ENCODE data around the gene MBD1. TPM values are rescaled to one million over a fixed set of nuclear protein-coding genes. Genes with fewer than 3 reads are reported as not detected.
"Not testable (repeated sequence)": the region's sequence is repeated elsewhere in the genome, so short reads cannot be mapped to it uniquely, and the experiment has no call there.

MBD1 gene
- total and polyA plus RNA-seq, 8 donors, result 27.0 to 162 (median 55.5) TPM

- Histone ChIP-seq H3K27me3 (no peaks in the 10 kb centered on the region), H3K4me1 (no peaks in the 10 kb centered on the region), H3K9me3 (peaks cover 0 to 20% (median 9%) of the 10 kb centered on the region in 4 donors), H3K27ac (no peak overlapping the region), H3K4me3 (no peak overlapping the region), H3K36me3 (no peaks in the 10 kb centered on the region)
- TF ChIP-seq EP300 (IDR thresholded peaks at IDR 0.05), result no peak
- no peak for TF ChIP-seq POLR2A (IDR thresholded peaks at IDR 0.05)
- TF ChIP-seq CTCF (IDR thresholded peaks at IDR 0.05), result no peak
- no peak for TF ChIP-seq POLR2AphosphoS5 (IDR thresholded peaks at IDR 0.05)
- 81 to 93% (median 89%) methylated on average over 3 of the region's 3 CpGs for WGBS, 5 donors
- peak in 1 of 2 donors; percentile 15 for DNase-seq
- intact Hi-C loops (cut with DNase I; ENCODE audit: low total_unique reads), result no loop called here
Observed at GRCh38 chr18:50240080-50240563, 41.2 kb downstream of the MBD1 start.

GRCh38 chr18:50232419-50232818 is 48.9 kb downstream of the MBD1 start:
- TF ChIP-seq POLR2A (IDR thresholded peaks at IDR 0.05), result no peak
- TF ChIP-seq EP300 (IDR thresholded peaks at IDR 0.05), result no peak
- TF ChIP-seq POLR2AphosphoS5 (IDR thresholded peaks at IDR 0.05), result no peak
- no peak for TF ChIP-seq CTCF (IDR thresholded peaks at IDR 0.05)
- WGBS, 5 donors, result 53 to 68% (median 60%) methylated on average over 2 of the region's 2 CpGs
- H3K27ac ChIP-seq, result no peak overlapping the region
- intact Hi-C loops (cut with DNase I; ENCODE audit: low total_unique reads), result no loop called here
- no peaks in the 10 kb centered on the region for H3K27me3 ChIP-seq
- no peak overlapping the region for H3K4me3 ChIP-seq
- no peaks in the 10 kb centered on the region for H3K36me3 ChIP-seq
- no peaks in the 10 kb centered on the region for H3K4me1 ChIP-seq
- DNase-seq, result no peak
- no peaks in the 10 kb centered on the region for H3K9me3 ChIP-seq

GRCh38 chr18:50231621-50232020 is 49.7 kb downstream of the MBD1 start:
- WGBS, 5 donors, result 74 to 91% (median 81%) methylated on average over 3 to 4 of the region's 4 CpGs
- intact Hi-C loops (cut with DNase I; ENCODE audit: low total_unique reads), result no loop called here

GRCh38 chr18:50220249-50220648 is 61.1 kb downstream of the MBD1 start:
- H3K36me3 ChIP-seq; H3K4me3 ChIP-seq; intact Hi-C loops (cut with DNase I; ENCODE audit: low total_unique reads); H3K4me1 ChIP-seq; H3K27ac ChIP-seq; DNase-seq: not testable (repeated sequence)
- 68 to 92% (median 85%) methylated on average over 4 of the region's 4 CpGs for WGBS, 5 donors
- Histone ChIP-seq H3K9me3 (peaks cover 6 to 24% (median 21%) of the 10 kb centered on the region in 4 donors), H3K27me3 (peaks cover 0 to 13% (median 0%) of the 10 kb centered on the region in 3 donors)

More at GRCh38 chr18:50231621-50232020, 49.7 kb downstream of the MBD1 start:
- H3K27me3 ChIP-seq, result no peaks in the 10 kb centered on the region
- no peak overlapping the region for H3K4me3 ChIP-seq
- H3K9me3 ChIP-seq, result no peaks in the 10 kb centered on the region
- H3K36me3 ChIP-seq, result no peaks in the 10 kb centered on the region
- H3K4me1 ChIP-seq, result no peaks in the 10 kb centered on the region
- no peak for TF ChIP-seq EP300 (IDR thresholded peaks at IDR 0.05)
- TF ChIP-seq POLR2AphosphoS5 (IDR thresholded peaks at IDR 0.05), result no peak
- no peak for TF ChIP-seq POLR2A (IDR thresholded peaks at IDR 0.05)
- TF ChIP-seq CTCF (IDR thresholded peaks at IDR 0.05), result no peak
- no peak overlapping the region for H3K27ac ChIP-seq
- no peak for DNase-seq

Small RNAs within 50 kb of the gene (small RNA-seq; reads per million reads assigned to genes)
- gene RNA5SP458, result 0 to 0.15 (median 0.12) reads per million in 4 donors

Other genes starting within 250 kb of the MBD1 start
- 100 to 1,000 TPM in 1 of 5 donors, 10 to 100 TPM in 4; 18.7 to 224 (median 54.5) TPM for gene MYO5B, start 86.4 kb downstream of the MBD1 start, total RNA-seq
- 10 to 100 TPM; 13.6 to 38.2 (median 15.0) TPM for gene MYO5B, start 86.4 kb downstream of the MBD1 start, polyA plus RNA-seq
- 1 to 10 TPM in 1 of 5 donors, not detected in 4; 4.1 TPM for gene CFAP53, start 15.0 kb downstream of the MBD1 start, total RNA-seq
- gene CFAP53, start 15.0 kb downstream of the MBD1 start, polyA plus RNA-seq, result under 1 TPM; 0.25 to 0.85 (median 0.61) TPM
- 100 to 1,000 TPM in 3 of 5 donors, 10 to 100 TPM in 2; 31.9 to 195 (median 112) TPM for gene CXXC1, start 6.2 kb upstream of the MBD1 start, total RNA-seq
- gene CXXC1, start 6.2 kb upstream of the MBD1 start, polyA plus RNA-seq, result 10 to 100 TPM; 56.1 to 78.5 (median 64.4) TPM
- gene SKA1, start 93.5 kb upstream of the MBD1 start, total RNA-seq, result 1 to 10 TPM in 2 of 5 donors, not detected in 3; 2.8 to 3.3 TPM
- gene SKA1, start 93.5 kb upstream of the MBD1 start, polyA plus RNA-seq, result 1 to 10 TPM in 2 of 3 donors, under 1 TPM in 1; 0.46 to 2.1 (median 2.1) TPM

Data from stomach (tissue), 9 donors.